Esophagus squamous epithelium (tissue), 5 donors: ENCODE measurements around the gene GOLGB1. TPM values are rescaled to one million over a fixed set of nuclear protein-coding genes. Genes with fewer than 3 reads are reported as not detected.

Experiments
- DNase-seq: peaks from one replicate; lab custom pipeline; 2025; lab: John Stamatoyannopoulos, UW
- H3K27ac ChIP-seq, 4 donors: fragments of 200-600 bp; sonication (generic); one replicate each; pipeline ENCODE4 v1.5.1; 2016 to 2019; ENCODE audit warnings: mild to moderate bottlenecking in 1 of 4
- H3K27me3 ChIP-seq, 4 donors: fragments of 200-600 bp; sonication (generic); 1 replicate in 3 of 4; 2 replicates in 1 of 4; pipeline versions ENCODE4 v1.5.1 to v1.6.0; 2017 to 2021; ENCODE audit warnings: antibody characterized with exemption in 1 of 4
- H3K36me3 ChIP-seq, 3 donors: fragments of 200-600 bp; sonication (generic); one replicate each; pipeline ENCODE4 v1.5.1; 2016 to 2019
- H3K4me1 ChIP-seq, 3 donors: fragments of 200-600 bp; sonication (generic); one replicate each; pipeline ENCODE4 v1.5.1; 2017 to 2019
- H3K4me3 ChIP-seq, 4 donors: fragments of 200-600 bp; sonication (generic); 1 replicate in 3 of 4; 2 replicates in 1 of 4; pipeline ENCODE4 v1.5.1; 2016 to 2019; ENCODE audit warnings: mild to moderate bottlenecking in 2 of 4, moderate library complexity in 1 of 4
- H3K9me3 ChIP-seq, 3 donors: fragments of 200-600 bp; sonication (generic); one replicate each; pipeline ENCODE4 v1.5.1; 2016 to 2019
- CTCF ChIP-seq, 6 experiments: fragments of 450-650 bp in 4 of 6; fragments of 200-600 bp in 2 of 6; sonication (generic) in 2 of 6; IDR thresholded peaks; one replicate each; pipeline ENCODE4 v1.5.1; 2016 to 2019; ENCODE audit warnings: antibody characterized with exemption in 6 of 6, mild to moderate bottlenecking in 4 of 6, moderate library complexity in 4 of 6
- POLR2A ChIP-seq, 4 donors: fragments of 450-650 bp; IDR thresholded peaks; one replicate each; pipeline ENCODE4 v1.6.1; 2017; ENCODE audit warnings: antibody characterized with exemption in 4 of 4, mild to moderate bottlenecking in 4 of 4, moderate library complexity in 3 of 4
- WGBS, 2 donors: methylation state at CpG; one replicate each; pipeline ENCODE4 v1.1.5; 2018; 5-methylcytosine and 5-hydroxymethylcytosine counted together
- intact Hi-C: fragments of 100-400 bp; cut with DNase I; formaldehyde crosslinking; loops from one replicate; pipeline ENCODE4 v1.15.0; 2022
- total RNA-seq, 4 donors: library from RNA; depleted of rRNA; stranded (reverse); fragments of >200 nt; gene quantifications; one replicate each; pipeline ENCODE4 v1.1.0, GENCODE V29; 2016
- donor health status: DM: yes; HTN: yes; CAD: no.

GOLGB1 gene
- total RNA-seq, 4 donors from 2014 or later: 34.3 to 55.3 (median 37.1) TPM

- TF ChIP-seq CTCF (IDR thresholded peaks at IDR 0.05) (no peak), POLR2A (IDR thresholded peaks at IDR 0.05) (no peak)
- Histone ChIP-seq H3K27me3 (no peaks in the 10 kb centered on the region), H3K36me3 (no peaks in the 10 kb centered on the region), H3K4me3 (no peak overlapping the region), H3K4me1 (no peaks in the 10 kb centered on the region), H3K9me3 (no peaks in the 10 kb centered on the region), H3K27ac (no peak overlapping the region)
- DNase-seq: no peak
- intact Hi-C loops: no loop called here
- 56 to 70% methylated on average over 3 of the region's 3 CpGs for WGBS, 2 donors
Observed at GRCh38 chr3:121759541-121760202, 10.1 kb upstream of the GOLGB1 start.

GRCh38 chr3:121758727-121759450 is 9.3 kb upstream of the GOLGB1 start:
- no peaks in the 10 kb centered on the region for H3K36me3 ChIP-seq
- peaks cover 0 to 4% (median 0%) of the 10 kb centered on the region in 4 donors for H3K27me3 ChIP-seq
- WGBS, 2 donors: 11 to 44% methylated on average over 1 of the region's 1 CpG
- H3K4me1 ChIP-seq: no peaks in the 10 kb centered on the region
- TF ChIP-seq POLR2A (IDR thresholded peaks at IDR 0.05): no peak
- TF ChIP-seq CTCF (IDR thresholded peaks at IDR 0.05): no peak
- H3K27ac ChIP-seq: no peak overlapping the region
- H3K9me3 ChIP-seq: no peaks in the 10 kb centered on the region
- no peak overlapping the region for H3K4me3 ChIP-seq
- intact Hi-C loops: no loop called here
- no peak for DNase-seq

GRCh38 chr3:121757812-121758545 is 8.4 kb upstream of the GOLGB1 start:
- TF ChIP-seq CTCF (IDR thresholded peaks at IDR 0.05) (no peak), POLR2A (IDR thresholded peaks at IDR 0.05) (no peak)
- no peaks in the 10 kb centered on the region for H3K9me3 ChIP-seq
- H3K27me3 ChIP-seq: peaks cover 0 to 4% (median 0%) of the 10 kb centered on the region in 4 donors
- intact Hi-C loops: no loop called here
- no peak overlapping the region for H3K4me3 ChIP-seq
- WGBS, 2 donors: 75 to 87% methylated on average over 5 to 15 of the region's 15 CpGs
- no peak for DNase-seq
- no peaks in the 10 kb centered on the region for H3K4me1 ChIP-seq
- no peaks in the 10 kb centered on the region for H3K36me3 ChIP-seq
- H3K27ac ChIP-seq: no peak overlapping the region

- intact Hi-C loops: no loop called here
- H3K36me3 ChIP-seq: no peaks in the 10 kb centered on the region
- 71 to 77% methylated on average over 3 to 4 of the region's 4 CpGs for WGBS, 2 donors
- H3K4me1 ChIP-seq: no peaks in the 10 kb centered on the region
- no peak for DNase-seq
- no peak overlapping the region for H3K4me3 ChIP-seq
- TF ChIP-seq POLR2A (IDR thresholded peaks at IDR 0.05): no peak
- no peak for TF ChIP-seq CTCF (IDR thresholded peaks at IDR 0.05)
- H3K27me3 ChIP-seq: peaks cover 0 to 4% (median 0%) of the 10 kb centered on the region in 4 donors
- H3K9me3 ChIP-seq: no peaks in the 10 kb centered on the region
- no peak overlapping the region for H3K27ac ChIP-seq
Observed at GRCh38 chr3:121757087-121757811, 7.7 kb upstream of the GOLGB1 start.
